Measurements from ENCODE around the gene MAML3. TPM values are rescaled to one million over a fixed set of nuclear protein-coding genes. Genes with fewer than 3 reads are reported as not detected.

Gene MAML3
- total RNA-seq, 4 donors from 2014 or later = 2.4 to 50.5 (median 17.8) TPM

- H3K4me3 ChIP-seq = no peak overlapping the region
- TF ChIP-seq, protein P1, sequence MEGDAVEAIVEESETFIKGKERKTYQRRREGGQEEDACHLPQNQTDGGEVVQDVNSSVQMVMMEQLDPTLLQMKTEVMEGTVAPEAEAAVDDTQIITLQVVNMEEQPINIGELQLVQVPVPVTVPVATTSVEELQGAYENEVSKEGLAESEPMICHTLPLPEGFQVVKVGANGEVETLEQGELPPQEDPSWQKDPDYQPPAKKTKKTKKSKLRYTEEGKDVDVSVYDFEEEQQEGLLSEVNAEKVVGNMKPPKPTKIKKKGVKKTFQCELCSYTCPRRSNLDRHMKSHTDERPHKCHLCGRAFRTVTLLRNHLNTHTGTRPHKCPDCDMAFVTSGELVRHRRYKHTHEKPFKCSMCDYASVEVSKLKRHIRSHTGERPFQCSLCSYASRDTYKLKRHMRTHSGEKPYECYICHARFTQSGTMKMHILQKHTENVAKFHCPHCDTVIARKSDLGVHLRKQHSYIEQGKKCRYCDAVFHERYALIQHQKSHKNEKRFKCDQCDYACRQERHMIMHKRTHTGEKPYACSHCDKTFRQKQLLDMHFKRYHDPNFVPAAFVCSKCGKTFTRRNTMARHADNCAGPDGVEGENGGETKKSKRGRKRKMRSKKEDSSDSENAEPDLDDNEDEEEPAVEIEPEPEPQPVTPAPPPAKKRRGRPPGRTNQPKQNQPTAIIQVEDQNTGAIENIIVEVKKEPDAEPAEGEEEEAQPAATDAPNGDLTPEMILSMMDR (IDR thresholded peaks at IDR 0.05) = no peak
- no peak for TF ChIP-seq POLR2A (IDR thresholded peaks at IDR 0.05)
- intact Hi-C loops (cut with DNase I; ENCODE audit: low total_unique reads) = no loop called here
- no peaks in the 10 kb centered on the region for H3K27me3 ChIP-seq
- H3K36me3 ChIP-seq = no peaks in the 10 kb centered on the region
- no peak for DNase-seq
- H3K4me1 ChIP-seq = no peaks in the 10 kb centered on the region
- H3K27ac ChIP-seq = peak overlapping the region in 1 of 2 donors; percentile 2
- H3K9me3 ChIP-seq = no peaks in the 10 kb centered on the region
These were observed 100.8 kb downstream of the MAML3 start for GRCh38 chr4:140053185-140053584.

DNA sequence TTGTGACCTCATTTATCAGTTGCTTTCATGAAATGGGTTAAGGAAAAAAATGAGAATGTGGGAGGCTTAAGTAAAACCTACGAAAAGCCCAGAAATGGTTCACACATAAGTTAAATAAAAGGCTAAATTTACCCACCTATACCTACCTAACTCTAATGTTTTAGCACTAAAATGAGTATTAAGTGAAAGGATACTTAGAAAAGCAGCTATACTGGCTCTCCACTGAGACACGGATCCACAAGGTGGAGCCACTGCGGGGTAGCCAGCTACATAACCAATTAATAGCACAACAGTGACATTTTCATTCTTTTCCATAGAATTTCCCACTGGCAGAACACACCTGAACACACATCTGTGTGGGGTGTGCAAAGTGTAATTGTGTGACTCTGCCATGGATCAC, 101.9 kb downstream of the MAML3 start:
- Histone ChIP-seq H3K4me1 (no peaks in the 10 kb centered on the region), H3K9me3 (no peaks in the 10 kb centered on the region), H3K27me3 (no peaks in the 10 kb centered on the region), H3K27ac (no peak overlapping the region), H3K4me3 (no peak overlapping the region), H3K36me3 (no peaks in the 10 kb centered on the region)
- peak; percentile 38 to 40 for DNase-seq
- TF ChIP-seq POLR2A (IDR thresholded peaks at IDR 0.05) = no peak
- TF ChIP-seq, protein P1 (IDR thresholded peaks at IDR 0.05) = peak; percentile 26 to 43 (median 35)
- intact Hi-C loops (cut with DNase I; ENCODE audit: low total_unique reads) = no loop called here

- H3K27ac ChIP-seq = peak overlapping the region; percentile 84 to 88
- no peaks in the 10 kb centered on the region for H3K27me3 ChIP-seq
- no peak for TF ChIP-seq POLR2A (IDR thresholded peaks at IDR 0.05)
- TF ChIP-seq, protein P1 (IDR thresholded peaks at IDR 0.05) = peak in 1 of 4 experiments; percentile 12
- H3K9me3 ChIP-seq = no peaks in the 10 kb centered on the region
- peak overlapping the region; percentile 34 to 38 for H3K4me3 ChIP-seq
- H3K4me1 ChIP-seq = no peaks in the 10 kb centered on the region
- no peaks in the 10 kb centered on the region for H3K36me3 ChIP-seq
- intact Hi-C loops (cut with DNase I; ENCODE audit: low total_unique reads) = no loop called here
- DNase-seq = no peak
These were observed 103.9 kb downstream of the MAML3 start for GRCh38 chr4:140049849-140050637.

DNA sequence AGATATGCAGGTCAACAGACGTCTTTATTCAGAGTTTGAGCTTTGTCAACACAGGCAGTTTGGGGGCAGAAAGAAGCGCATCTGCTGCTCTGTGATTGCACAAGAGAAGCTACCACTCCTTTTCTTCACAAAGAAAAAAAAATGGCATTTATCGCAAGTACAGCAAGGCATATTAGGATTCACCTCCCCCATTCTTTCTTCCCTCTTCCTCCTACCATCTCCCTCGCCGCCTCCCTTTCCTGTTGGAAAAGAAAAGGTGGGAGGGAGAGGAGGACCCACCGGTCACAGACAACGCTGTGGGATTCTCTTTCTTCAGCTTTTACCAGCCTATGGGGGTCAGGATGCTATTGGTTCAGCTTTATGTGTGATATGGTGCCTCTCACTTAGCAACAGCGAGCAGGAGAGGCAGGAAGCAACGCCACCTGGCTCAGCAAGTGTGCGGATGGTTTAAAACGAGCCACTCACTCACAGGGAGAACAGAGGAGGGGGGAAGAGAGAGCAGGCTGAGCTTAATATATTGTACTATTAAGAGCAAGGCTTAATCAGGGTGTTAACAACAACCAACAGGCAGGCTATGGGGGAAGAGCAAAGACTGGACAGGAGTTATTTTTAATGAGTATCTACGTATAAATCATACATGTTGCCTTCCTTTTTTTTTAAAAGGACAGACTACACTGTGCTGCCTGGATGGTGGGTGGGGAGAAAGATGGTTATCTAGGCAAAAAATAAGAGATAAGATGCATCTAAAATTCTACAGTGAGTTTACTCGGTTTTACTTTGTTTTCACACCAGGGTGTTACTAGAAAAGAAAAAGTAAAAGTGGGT, 104.7 kb downstream of the MAML3 start:
- TF ChIP-seq, protein P1 (IDR thresholded peaks at IDR 0.05) = peak in 3 of 4 experiments; percentile 29 to 45 (median 29)
- peak in 1 of 2 donors; percentile 24 for TF ChIP-seq POLR2A (IDR thresholded peaks at IDR 0.05)
- no peaks in the 10 kb centered on the region for H3K36me3 ChIP-seq
- no peaks in the 10 kb centered on the region for H3K27me3 ChIP-seq
- H3K27ac ChIP-seq = peak overlapping the region; percentile 84 to 88
- H3K4me3 ChIP-seq = peak overlapping the region; percentile 34 to 38
- intact Hi-C loops (cut with DNase I; ENCODE audit: low total_unique reads) = no loop called here
- peak; percentile 64 to 71 for DNase-seq
- no peaks in the 10 kb centered on the region for H3K9me3 ChIP-seq
- no peaks in the 10 kb centered on the region for H3K4me1 ChIP-seq

All from uterus (tissue), 4 donors.